Esophagus squamous epithelium (tissue), 5 donors: ENCODE measurements around the gene SLC19A2. TPM values are rescaled to one million over a fixed set of nuclear protein-coding genes. Genes with fewer than 3 reads are reported as not detected.
"Not testable (repeated sequence)": the region's sequence is repeated elsewhere in the genome, so short reads cannot be mapped to it uniquely, and the experiment has no call there.

Source experiments
- DNase-seq: peaks from one replicate; lab custom pipeline; 2025; lab: John Stamatoyannopoulos, UW
- H3K27ac ChIP-seq, 4 donors: fragments of 200-600 bp; sonication (generic); one replicate each; pipeline ENCODE4 v1.5.1; 2016 to 2019; ENCODE audit warnings: mild to moderate bottlenecking in 1 of 4
- H3K27me3 ChIP-seq, 4 donors: fragments of 200-600 bp; sonication (generic); 1 replicate in 3 of 4; 2 replicates in 1 of 4; pipeline versions ENCODE4 v1.5.1 to v1.6.0; 2017 to 2021; ENCODE audit warnings: antibody characterized with exemption in 1 of 4
- H3K36me3 ChIP-seq, 3 donors: fragments of 200-600 bp; sonication (generic); one replicate each; pipeline ENCODE4 v1.5.1; 2016 to 2019
- H3K4me1 ChIP-seq, 3 donors: fragments of 200-600 bp; sonication (generic); one replicate each; pipeline ENCODE4 v1.5.1; 2017 to 2019
- H3K4me3 ChIP-seq, 4 donors: fragments of 200-600 bp; sonication (generic); 1 replicate in 3 of 4; 2 replicates in 1 of 4; pipeline ENCODE4 v1.5.1; 2016 to 2019; ENCODE audit warnings: mild to moderate bottlenecking in 2 of 4, moderate library complexity in 1 of 4
- H3K9me3 ChIP-seq, 3 donors: fragments of 200-600 bp; sonication (generic); one replicate each; pipeline ENCODE4 v1.5.1; 2016 to 2019
- CTCF ChIP-seq, 6 experiments: fragments of 450-650 bp in 4 of 6; fragments of 200-600 bp in 2 of 6; sonication (generic) in 2 of 6; IDR thresholded peaks; one replicate each; pipeline ENCODE4 v1.5.1; 2016 to 2019; ENCODE audit warnings: antibody characterized with exemption in 6 of 6, mild to moderate bottlenecking in 4 of 6, moderate library complexity in 4 of 6
- POLR2A ChIP-seq, 4 donors: fragments of 450-650 bp; IDR thresholded peaks; one replicate each; pipeline ENCODE4 v1.6.1; 2017; ENCODE audit warnings: antibody characterized with exemption in 4 of 4, mild to moderate bottlenecking in 4 of 4, moderate library complexity in 3 of 4
- WGBS, 2 donors: methylation state at CpG; one replicate each; pipeline ENCODE4 v1.1.5; 2018; 5-methylcytosine and 5-hydroxymethylcytosine counted together
- intact Hi-C: fragments of 100-400 bp; cut with DNase I; formaldehyde crosslinking; loops from one replicate; pipeline ENCODE4 v1.15.0; 2022
- total RNA-seq, 4 donors: library from RNA; depleted of rRNA; stranded (reverse); fragments of >200 nt; gene quantifications; one replicate each; pipeline ENCODE4 v1.1.0, GENCODE V29; 2016
- donor health status: DM: yes; HTN: yes; CAD: no.

The SLC19A2 gene
- total RNA-seq, 4 donors from 2014 or later = 7.0 to 21.4 (median 11.8) TPM

- Histone ChIP-seq H3K4me1 (peaks cover 0 to 14% (median 6%) of the 10 kb centered on the region in 3 donors), H3K9me3 (no peaks in the 10 kb centered on the region), H3K27me3 (no peaks in the 10 kb centered on the region), H3K27ac (no peak overlapping the region), H3K4me3 (no peak overlapping the region), H3K36me3 (no peaks in the 10 kb centered on the region)
- DNase-seq = no peak
- TF ChIP-seq CTCF (IDR thresholded peaks at IDR 0.05) (no peak), POLR2A (IDR thresholded peaks at IDR 0.05) (no peak)
- intact Hi-C loops = no loop called here
- 38 to 51% methylated on average over 3 of the region's 3 CpGs for WGBS, 2 donors
Observed at GRCh38 chr1:169508432-169509338, 22.9 kb upstream of the SLC19A2 start.

- Histone ChIP-seq H3K4me1 (peaks cover 0 to 12% (median 0%) of the 10 kb centered on the region in 3 donors), H3K27ac (no peak overlapping the region), H3K4me3 (no peak overlapping the region), H3K27me3 (no peaks in the 10 kb centered on the region), H3K9me3 (no peaks in the 10 kb centered on the region), H3K36me3 (no peaks in the 10 kb centered on the region)
- no peak for DNase-seq
- WGBS, 2 donors = 59 to 67% methylated on average over 2 of the region's 2 CpGs
- intact Hi-C loops = no loop called here
- no peak for TF ChIP-seq CTCF (IDR thresholded peaks at IDR 0.05)
- no peak for TF ChIP-seq POLR2A (IDR thresholded peaks at IDR 0.05)
Observed at GRCh38 chr1:169507413-169507812, 21.7 kb upstream of the SLC19A2 start.

GRCh38 chr1:169503601-169504000 lies 17.9 kb upstream of the SLC19A2 start:
- H3K4me3 ChIP-seq, H3K27me3 ChIP-seq, H3K9me3 ChIP-seq, DNase-seq, H3K4me1 ChIP-seq, H3K27ac ChIP-seq, H3K36me3 ChIP-seq, intact Hi-C loops: not testable (repeated sequence)
- WGBS, 2 donors = 94 to 100% methylated on average over 2 of the region's 2 CpGs

- DNase-seq = no peak
- Histone ChIP-seq H3K4me3 (no peak overlapping the region), H3K4me1 (peaks cover 0 to 33% (median 0%) of the 10 kb centered on the region in 3 donors), H3K9me3 (no peaks in the 10 kb centered on the region), H3K27me3 (no peaks in the 10 kb centered on the region), H3K36me3 (no peaks in the 10 kb centered on the region), H3K27ac (no peak overlapping the region)
- TF ChIP-seq CTCF (IDR thresholded peaks at IDR 0.05) (no peak), POLR2A (IDR thresholded peaks at IDR 0.05) (no peak)
- intact Hi-C loops = no loop called here
Observed at GRCh38 chr1:169499807-169500206, 14.1 kb upstream of the SLC19A2 start.

GRCh38 chr1:169497317-169497716 lies 11.6 kb upstream of the SLC19A2 start:
- Histone ChIP-seq H3K4me3 (no peak overlapping the region), H3K9me3 (no peaks in the 10 kb centered on the region), H3K27me3 (no peaks in the 10 kb centered on the region), H3K27ac (peak overlapping the region in 1 of 4 donors; percentile 36), H3K4me1 (peaks cover 0 to 37% (median 0%) of the 10 kb centered on the region in 3 donors), H3K36me3 (no peaks in the 10 kb centered on the region)
- intact Hi-C loops = no loop called here
- 74 to 81% methylated on average over 2 of the region's 2 CpGs for WGBS, 2 donors
- DNase-seq = no peak
- TF ChIP-seq POLR2A (IDR thresholded peaks at IDR 0.05) (no peak), CTCF (IDR thresholded peaks at IDR 0.05) (no peak)
